IPS-11a (cell line): Measurements from ENCODE around the gene SAFB.
"Not testable (repeated sequence)": the region's sequence is repeated elsewhere in the genome, so short reads cannot be mapped to it uniquely, and the experiment has no call there.

Experiments used
- H3K4me3 ChIP-seq: one replicate; pipeline ENCODE4 v1.5.1; 2013; ENCODE audit warnings: low read depth, low read length, control low read depth

The SAFB gene

GRCh38 chr19:5682107-5682482, 59.2 kb downstream of the SAFB start:
- no peak overlapping the region for H3K4me3 ChIP-seq

DNA sequence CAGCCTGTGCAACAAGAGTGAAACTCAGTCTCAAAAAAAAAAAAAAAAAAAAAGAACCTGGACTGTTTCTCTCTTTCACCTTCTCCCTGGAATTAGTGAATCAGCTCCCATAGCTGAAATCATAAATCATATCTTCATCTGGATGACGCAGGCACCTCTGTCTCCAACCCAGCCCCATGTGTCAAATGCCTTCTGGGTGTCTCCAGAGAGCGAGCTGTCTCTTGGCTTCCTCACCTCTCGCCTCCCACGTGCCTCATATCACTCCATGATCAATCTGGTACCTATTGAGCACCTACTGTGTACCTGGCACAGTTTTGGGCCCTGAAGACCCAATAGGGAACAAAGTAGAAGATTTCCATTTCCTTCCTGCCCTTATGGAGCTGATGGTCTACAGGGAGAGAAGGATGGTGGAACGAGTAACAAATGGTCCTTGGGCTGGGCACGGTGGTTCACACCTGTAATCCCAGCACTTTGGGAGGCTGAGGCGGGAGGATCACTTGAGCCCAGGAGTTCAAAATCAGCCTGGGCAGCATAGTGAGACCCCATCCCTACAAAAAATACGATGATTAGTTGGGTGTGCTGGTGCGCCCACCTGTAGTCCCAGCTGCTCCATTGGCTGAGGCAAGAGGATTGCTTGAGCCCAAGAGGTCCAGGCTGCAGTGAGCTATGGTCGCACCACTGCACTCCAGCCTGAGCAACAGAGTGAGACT, 60.4 kb downstream of the SAFB start:
- no peak overlapping the region for H3K4me3 ChIP-seq

GRCh38 chr19:5684694-5685430, 62.0 kb downstream of the SAFB start:
- H3K4me3 ChIP-seq = no peak overlapping the region

DNA sequence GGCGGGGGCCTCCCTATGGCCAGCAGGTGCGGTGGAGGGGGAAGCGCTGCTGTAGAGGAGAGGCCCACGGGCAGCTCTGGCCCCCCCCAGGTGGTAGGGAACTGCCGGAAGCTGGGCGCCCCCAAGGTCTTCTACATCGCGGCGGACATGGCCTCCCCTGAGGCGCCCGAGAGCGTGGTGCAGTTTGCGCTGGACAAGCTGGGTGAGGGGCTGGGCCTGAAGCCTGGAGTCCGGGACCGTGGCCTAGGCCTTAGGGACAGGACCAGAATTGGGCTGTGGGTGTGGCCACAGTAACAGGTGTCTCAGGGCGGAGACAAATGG, 63.4 kb downstream of the SAFB start:
- peak overlapping the region; percentile 58 for H3K4me3 ChIP-seq

- H3K4me3 ChIP-seq = peak overlapping the region; percentile 58
Measured at GRCh38 chr19:5686647-5687359, 63.9 kb downstream of the SAFB start.

GRCh38 chr19:5687360-5688198, 64.7 kb downstream of the SAFB start:
- H3K4me3 ChIP-seq = peak overlapping the region; percentile 8

- H3K4me3 ChIP-seq = not testable (repeated sequence)
Measured at GRCh38 chr19:5688262-5688881, 65.5 kb downstream of the SAFB start.

GRCh38 chr19:5690125-5690954, 67.5 kb downstream of the SAFB start, which contains the start of gene RPL36:
Gene RPL36, plus strand, starts transcription at chr19:5690295. Its CDS starts 213 bp downstream, at chr19:5690508.
- H3K4me3 ChIP-seq = peak within 1 kb of the TSS; percentile 97

- H3K4me3 ChIP-seq = peak overlapping the region; percentile 97
Measured at GRCh38 chr19:5690955-5691821, 68.3 kb downstream of the SAFB start.

GRCh38 chr19:5691822-5692722, 69.2 kb downstream of the SAFB start:
- no peak overlapping the region for H3K4me3 ChIP-seq

DNA sequence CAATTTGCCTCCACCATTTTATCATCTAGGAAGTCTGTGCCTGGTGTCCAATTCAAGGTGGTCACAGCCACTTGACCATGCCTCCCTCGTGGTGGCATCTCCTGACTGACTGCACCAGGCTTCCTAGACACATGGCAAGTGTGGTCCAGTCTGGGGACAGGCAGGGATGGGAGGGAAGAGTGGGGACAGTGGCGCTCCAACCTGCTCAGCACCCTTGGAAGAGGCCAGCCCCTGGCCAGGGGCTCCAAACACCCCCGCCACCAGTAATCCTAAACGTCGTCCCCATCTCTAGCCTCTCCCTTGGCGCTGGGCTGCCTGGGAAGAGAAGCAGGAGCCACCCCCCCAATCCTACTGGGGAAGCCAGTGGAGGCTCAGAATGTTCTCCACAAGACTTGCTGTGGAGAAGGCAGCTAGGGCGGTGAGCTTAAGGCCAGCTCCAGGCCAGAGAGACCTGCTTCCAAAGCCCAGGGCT, 69.9 kb downstream of the SAFB start:
- H3K4me3 ChIP-seq = no peak overlapping the region

DNA sequence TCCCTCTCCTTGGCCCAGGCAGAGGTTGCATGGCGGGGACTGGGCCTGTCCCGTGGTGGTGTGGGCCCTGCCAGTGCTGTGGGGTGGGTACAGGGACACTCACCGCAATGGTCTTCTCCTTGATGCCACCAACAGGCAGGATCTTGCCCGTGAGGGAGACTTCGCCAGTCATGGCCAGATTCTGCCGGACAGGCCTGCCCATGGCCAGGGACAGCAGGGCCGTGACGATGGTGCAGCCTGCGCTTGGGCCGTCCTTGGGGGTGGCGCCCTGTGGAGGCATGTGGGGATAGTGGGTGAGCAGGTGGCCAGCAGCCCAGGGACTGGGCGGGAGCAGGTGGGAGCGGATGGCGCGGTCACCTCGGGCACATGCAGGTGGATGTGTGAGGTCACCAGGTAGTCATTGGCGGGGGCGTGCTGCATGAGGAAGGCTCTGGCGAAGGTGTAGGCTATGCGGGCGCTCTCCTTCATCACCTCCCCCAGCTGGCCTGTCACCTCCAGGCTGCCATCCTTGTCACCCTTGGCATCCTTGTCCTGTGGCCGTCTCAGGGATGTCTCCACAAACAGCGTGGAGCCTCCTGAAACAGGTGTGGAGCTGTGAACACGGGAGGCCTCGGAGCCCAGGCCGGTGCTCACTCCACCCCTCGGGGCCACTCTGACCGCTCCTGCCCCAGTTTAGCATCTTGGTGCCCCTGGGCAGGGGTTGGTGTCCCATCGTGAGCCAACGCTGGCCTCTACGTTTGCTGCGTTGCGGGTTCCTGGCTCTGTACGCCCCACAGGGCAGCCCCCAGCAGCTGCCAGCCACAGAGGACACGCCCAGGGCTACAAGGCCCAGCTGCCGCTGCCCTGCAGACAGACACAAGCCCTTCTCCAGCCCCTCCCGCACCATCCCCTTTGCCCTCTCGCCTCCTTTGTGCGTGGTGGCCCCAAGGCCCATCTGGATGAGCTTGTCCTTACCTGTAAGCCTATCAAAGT, 70.6 kb downstream of the SAFB start:
- H3K4me3 ChIP-seq = no peak overlapping the region

DNA sequence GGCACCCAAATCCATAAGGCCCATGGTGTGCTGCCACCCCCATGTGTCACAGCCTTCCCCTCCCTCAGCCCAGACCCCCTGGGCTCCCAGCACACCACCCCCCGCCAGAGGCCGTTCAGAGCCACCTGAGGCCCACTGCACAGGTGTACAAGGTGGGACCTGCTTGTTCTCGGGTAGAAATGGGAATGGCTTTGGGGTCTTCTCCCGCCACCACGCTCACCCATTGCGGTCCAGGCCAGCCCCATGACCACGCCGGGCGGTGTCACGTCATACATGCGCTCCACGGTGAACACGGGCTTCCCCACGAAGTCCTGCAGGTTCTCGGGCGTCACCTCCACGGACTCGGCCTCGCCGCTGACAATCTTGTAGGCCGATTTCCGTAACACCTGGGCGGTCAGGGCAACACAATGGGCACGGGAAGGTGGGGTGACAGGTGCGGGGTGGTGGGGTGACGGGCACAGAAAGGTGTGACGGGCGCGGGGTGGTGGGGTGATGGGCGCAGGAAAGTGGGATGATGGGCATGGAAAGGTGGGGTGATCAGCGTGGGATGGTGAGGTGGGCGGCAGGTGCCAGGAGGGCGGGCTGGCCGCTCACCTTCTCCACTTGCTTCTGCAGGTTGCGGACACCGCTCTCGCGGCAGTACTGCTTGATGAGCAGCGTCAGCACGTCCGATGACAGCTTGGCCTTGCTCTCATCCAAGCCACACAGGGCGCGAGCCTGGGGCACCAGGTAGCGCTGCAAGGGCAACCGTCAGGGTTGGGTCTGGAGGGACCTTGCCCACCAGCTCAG, 71.5 kb downstream of the SAFB start:
- H3K4me3 ChIP-seq = no peak overlapping the region

- no peak overlapping the region for H3K4me3 ChIP-seq
Measured at GRCh38 chr19:5694956-5695648, 72.2 kb downstream of the SAFB start.

- H3K4me3 ChIP-seq = no peak overlapping the region
Measured at GRCh38 chr19:5695649-5696195, 72.8 kb downstream of the SAFB start.
